Endothelial cell of umbilical vein (primary cell): Measurements from ENCODE around the gene B4GALNT3. TPM values are rescaled to one million over a fixed set of nuclear protein-coding genes. Genes with fewer than 3 reads are reported as not detected.

Experiments
- BruUV-seq: library from RNA; stranded (reverse); fragments of 400-500 nt; replicated peaks from 2 replicates; lab custom pipeline; 2021; lab: Mats Ljungman, UMichigan
- CTCF ChIA-PET: fragments of 300-600, 350-600 bp; sonication (Branson Sonifier 250); formaldehyde crosslinking; loops from one replicate; lab custom pipeline; 2021; ENCODE audit warnings: antibody characterized with exemption, inconsistent platforms; lab: Charles Lee
- POLR2A ChIA-PET: fragments of 300-600, 350-600 bp; sonication (Branson Sonifier 250); formaldehyde crosslinking; loops from one replicate; lab custom pipeline; 2021; ENCODE audit warnings: antibody characterized with exemption, inconsistent platforms; lab: Charles Lee
- DNase-seq: peaks from one replicate; pipeline ENCODE4 v3.0.0-alpha.2; 2011; ENCODE audit warnings: low read depth, low spot score
- FAIRE-seq: peaks from 2 replicates; lab custom pipeline; 2011; peaks lifted over from hg19 to GRCh38; lab: Jason Lieb, UNC
- H2AFZ ChIP-seq: 2 replicates; pipeline ENCODE4 v1.6.0; 2012; ENCODE audit warnings: low read depth, low read length, control low read depth, inconsistent platforms
- H3K27ac ChIP-seq: 2 replicates; pipeline ENCODE4 v1.5.1; 2011; ENCODE audit warnings: low read depth, mild to moderate bottlenecking, control low read depth, low read length, moderate library complexity; ENCODE audit not compliant: insufficient read depth
- H3K27me3 ChIP-seq, 2 experiments: 2 replicates each; pipeline versions ENCODE4 v1.6.0 to v1.6.1; 2011; ENCODE audit warnings: low read length in 2 of 2, mixed read lengths in 1 of 2; ENCODE audit not compliant: control insufficient read depth in 2 of 2, insufficient read depth in 2 of 2
- H3K36me3 ChIP-seq, 2 experiments: 2 replicates in 1 of 2; 3 replicates in 1 of 2; pipeline ENCODE4 v1.5.1; 2011; ENCODE audit warnings: low read length in 2 of 2, mild to moderate bottlenecking in 1 of 2, moderate library complexity in 1 of 2; ENCODE audit not compliant: control insufficient read depth in 2 of 2, insufficient read depth in 2 of 2; ENCODE audit errors: extremely low read depth in 1 of 2
- H3K4me1 ChIP-seq: 3 replicates; pipeline ENCODE4 v1.5.1; 2011; ENCODE audit warnings: mild to moderate bottlenecking, low read length; ENCODE audit not compliant: control insufficient read depth, insufficient read depth; ENCODE audit errors: extremely low read depth
- H3K4me2 ChIP-seq: 2 replicates; pipeline ENCODE4 v1.6.1; 2011; ENCODE audit warnings: low read length, control low read depth, mixed read lengths; ENCODE audit not compliant: insufficient read depth
- H3K4me3 ChIP-seq, 3 experiments: fragments of 200-600 bp in 1 of 3; sonication (generic), shearing (Covaris generic) in 1 of 3; replicated peaks in 1 of 3; 2 replicates each; pipeline ENCODE4 v1.5.1; 2011 to 2016; ENCODE audit warnings: control low read depth in 3 of 3, low read length in 3 of 3, mild to moderate bottlenecking in 2 of 3, inconsistent platforms in 1 of 3, low read depth in 1 of 3, moderate library complexity in 1 of 3; ENCODE audit not compliant: insufficient read depth in 1 of 3
- H3K79me2 ChIP-seq: 2 replicates; pipeline ENCODE4 v1.6.0; 2012; ENCODE audit warnings: low read length, inconsistent platforms; ENCODE audit not compliant: control insufficient read depth, insufficient read depth
- H3K9ac ChIP-seq: replicated peaks from 2 replicates; pipeline ENCODE3; 2011; ENCODE audit warnings: low read length, control low read depth; ENCODE audit not compliant: insufficient read depth; ENCODE audit errors: extremely low read depth
- H3K9me1 ChIP-seq: replicated peaks from 3 replicates; pipeline ENCODE4 v1.6.0; 2011; ENCODE audit warnings: mild to moderate bottlenecking, low read length; ENCODE audit not compliant: control insufficient read depth, insufficient read depth; ENCODE audit errors: extremely low read depth
- H3K9me3 ChIP-seq: replicated peaks from 2 replicates; pipeline ENCODE4 v1.5.1; 2012; ENCODE audit warnings: low read length, inconsistent platforms; ENCODE audit not compliant: control insufficient read depth, insufficient read depth
- H4K20me1 ChIP-seq: replicated peaks from 2 replicates; pipeline ENCODE3; 2011; ENCODE audit warnings: mild to moderate bottlenecking, low read length; ENCODE audit not compliant: control insufficient read depth, insufficient read depth; ENCODE audit errors: extremely low read depth
- EZH2 ChIP-seq: IDR thresholded peaks from 2 replicates; pipeline ENCODE4 v1.6.1; 2012; ENCODE audit warnings: borderline replicate concordance, low read depth, mild to moderate bottlenecking, moderate library complexity, low read length, inconsistent platforms; ENCODE audit not compliant: severe bottlenecking
- FOS ChIP-seq: IDR thresholded peaks from 2 replicates; pipeline ENCODE4 v1.6.1; 2011; ENCODE audit warnings: mild to moderate bottlenecking, low read length, moderate library complexity, borderline replicate concordance; ENCODE audit not compliant: insufficient read depth
- GATA2 ChIP-seq: IDR thresholded peaks from 2 replicates; pipeline ENCODE4 v1.7.0; 2011; ENCODE audit warnings: low read depth, mild to moderate bottlenecking, moderate library complexity, mixed read lengths, low read length; ENCODE audit not compliant: insufficient read length, insufficient read depth
- JUN ChIP-seq: IDR thresholded peaks from 2 replicates; pipeline ENCODE4 v1.6.1; 2011; ENCODE audit warnings: borderline replicate concordance, low read depth; ENCODE audit not compliant: insufficient read length, insufficient read depth
- MAX ChIP-seq: IDR thresholded peaks from 2 replicates; pipeline ENCODE4 v1.6.1; 2011; ENCODE audit not compliant: insufficient read depth, insufficient read length
- MYC ChIP-seq: IDR thresholded peaks from one replicate; pipeline ENCODE4 v1.6.1; 2011; ENCODE audit warnings: mild to moderate bottlenecking, low read depth, low read length
- POLR2A ChIP-seq: IDR thresholded peaks from 2 replicates; pipeline ENCODE4 v1.6.1; 2012; ENCODE audit warnings: low read depth, mild to moderate bottlenecking, control low read depth, low read length
- POLR2AphosphoS5 ChIP-seq: IDR thresholded peaks from 2 replicates; pipeline ENCODE4 v1.6.1; 2012; ENCODE audit warnings: low read depth, mild to moderate bottlenecking, control low read depth, low read length, moderate library complexity; ENCODE audit not compliant: insufficient read depth
- dilution Hi-C: fragments of 300-500 bp; cut with MboI; formaldehyde crosslinking; loops from one replicate; pipeline ENCODE4 v1.15.0; 2019; ENCODE audit warnings: low sequenced_read_pairs; ENCODE audit not compliant: extremely low pct_ligation_motif_present
- intact Hi-C: fragments of 100-400 bp; cut with micrococcal nuclease; formaldehyde crosslinking; loops from one replicate; pipeline ENCODE4 v1.10.0; 2022
- polyA plus RNA-seq, 4 experiments: library from polyadenylated mRNA; depleted of rRNA in 3 of 4; stranded (reverse) in 3 of 4; unstranded in 1 of 4; fragments of >200 nt; gene quantifications; 2 replicates each; pipeline versions ENCODE4 v1.2.1 to v1.2.3, GENCODE V29; 2011 to 2012; ENCODE audit warnings: missing spikeins in 1 of 4
- total RNA-seq: library from RNA; stranded (reverse); gene quantifications from 2 replicates; pipeline ENCODE4 v1.2.3, GENCODE V29; 2021
- TF ChIP-seq, protein P1 (sequence below), 2 donors: IDR thresholded peaks; 1 replicate in 1 of 2; 2 replicates in 1 of 2; pipeline ENCODE4 v1.5.1; 2011; ENCODE audit warnings: low read length in 2 of 2, mild to moderate bottlenecking in 2 of 2, moderate library complexity in 2 of 2, control low read depth in 1 of 2, inconsistent platforms in 1 of 2, low read depth in 1 of 2; ENCODE audit not compliant: insufficient read depth in 1 of 2; ENCODE audit errors: extremely low read depth in 1 of 2

The B4GALNT3 gene
- total and polyA plus RNA-seq, 2 donors (not counting 3 experiments of a cell fraction or from before 2014, with no cell fraction given): 0.07 TPM; not detected in 1

- Histone ChIP-seq H3K79me2 (no peaks in the 10 kb centered on the region), H2AFZ (no peak overlapping the region), H3K4me3 (no peak overlapping the region), H4K20me1 (no peaks in the 10 kb centered on the region), H3K36me3 (no peaks in the 10 kb centered on the region), H3K9ac (no peak overlapping the region), H3K4me1 (no peaks in the 10 kb centered on the region), H3K27ac (no peak overlapping the region), H3K9me1 (no peaks in the 10 kb centered on the region), H3K9me3 (no peaks in the 10 kb centered on the region), H3K4me2 (no peak overlapping the region), H3K27me3 (peaks cover 55 to 73% of the 10 kb centered on the region in 2 experiments)
- no TSS peak for BruUV-seq
- FAIRE-seq (no peak), DNase-seq (no peak)
- dilution Hi-C loops (no loop called here), intact Hi-C loops (no loop called here)
- TF ChIP-seq, protein P1, sequence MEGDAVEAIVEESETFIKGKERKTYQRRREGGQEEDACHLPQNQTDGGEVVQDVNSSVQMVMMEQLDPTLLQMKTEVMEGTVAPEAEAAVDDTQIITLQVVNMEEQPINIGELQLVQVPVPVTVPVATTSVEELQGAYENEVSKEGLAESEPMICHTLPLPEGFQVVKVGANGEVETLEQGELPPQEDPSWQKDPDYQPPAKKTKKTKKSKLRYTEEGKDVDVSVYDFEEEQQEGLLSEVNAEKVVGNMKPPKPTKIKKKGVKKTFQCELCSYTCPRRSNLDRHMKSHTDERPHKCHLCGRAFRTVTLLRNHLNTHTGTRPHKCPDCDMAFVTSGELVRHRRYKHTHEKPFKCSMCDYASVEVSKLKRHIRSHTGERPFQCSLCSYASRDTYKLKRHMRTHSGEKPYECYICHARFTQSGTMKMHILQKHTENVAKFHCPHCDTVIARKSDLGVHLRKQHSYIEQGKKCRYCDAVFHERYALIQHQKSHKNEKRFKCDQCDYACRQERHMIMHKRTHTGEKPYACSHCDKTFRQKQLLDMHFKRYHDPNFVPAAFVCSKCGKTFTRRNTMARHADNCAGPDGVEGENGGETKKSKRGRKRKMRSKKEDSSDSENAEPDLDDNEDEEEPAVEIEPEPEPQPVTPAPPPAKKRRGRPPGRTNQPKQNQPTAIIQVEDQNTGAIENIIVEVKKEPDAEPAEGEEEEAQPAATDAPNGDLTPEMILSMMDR (IDR thresholded peaks at IDR 0.05; ENCODE audit: extremely low read depth in 1 of 2, insufficient read depth in 1 of 2, low read depth in 1 of 2, low read length in 2 of 2): no peak
- TF ChIP-seq EZH2 (no peak), POLR2AphosphoS5 (no peak), FOS (no peak), MAX (no peak), POLR2A (no peak), JUN (no peak), MYC (no peak), GATA2 (no peak)
- ChIA-PET POLR2A (no interaction called here), CTCF (interaction anchor here (1.2 to 7.5 kb wide), 4 partner anchors 9 to 90 kb away, joined by 3 to 67 read pairs (median 6); no protein-coding TSS in a partner anchor)
Observed at GRCh38 chr12:457676-458075, 2.1 kb upstream of the B4GALNT3 start.
